ENCODE measurements around the gene ARHGEF9.

ARHGEF9 gene

GRCh38 chrX:63735882-63736281 is 49.1 kb downstream of the ARHGEF9 start:
- H3K27me3 ChIP-seq (ENCODE audit: control insufficient read depth in 2 of 2, insufficient read depth in 2 of 2, low read length in 2 of 2): no peaks in the 10 kb centered on the region
- no peak overlapping the region for H3K4me3 ChIP-seq (ENCODE audit: low read length in 2 of 2)
- H3K27ac ChIP-seq (ENCODE audit: low read depth in 2 of 2, low read length in 2 of 2): no peak overlapping the region
- H3K9me3 ChIP-seq (ENCODE audit: control insufficient read depth in 2 of 2, low read length in 2 of 2): no peaks in the 10 kb centered on the region
- H3K36me3 ChIP-seq (ENCODE audit: control insufficient read depth in 2 of 2, insufficient read depth in 2 of 2, low read length in 2 of 2): no peaks in the 10 kb centered on the region
- no peak overlapping the region for H3K9ac ChIP-seq (ENCODE audit: low read depth in 1 of 2, low read length in 2 of 2)
- H3K4me1 ChIP-seq (ENCODE audit: control insufficient read depth in 2 of 2, insufficient read depth in 2 of 2, low read length in 2 of 2): no peaks in the 10 kb centered on the region

DNA sequence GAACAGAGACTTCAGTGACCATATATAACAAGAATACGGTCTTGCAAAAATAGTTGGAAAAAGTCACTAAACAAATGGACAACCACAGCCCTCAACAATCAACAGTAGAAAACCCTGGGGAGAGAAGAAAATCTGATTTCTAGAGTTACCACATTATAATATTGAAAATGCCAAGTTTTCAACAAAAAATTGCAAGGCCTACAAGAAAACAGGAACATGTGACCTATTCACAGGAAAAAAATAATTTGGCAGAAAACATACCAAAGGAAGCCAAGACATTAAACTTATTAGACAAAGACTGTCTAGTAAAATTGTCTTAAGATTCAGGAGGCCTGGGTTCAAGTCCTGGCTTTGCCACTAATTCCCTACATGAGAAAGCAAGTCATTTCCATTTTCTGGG is 64.7 kb downstream of the ARHGEF9 start:
- H3K27me3 ChIP-seq (ENCODE audit: control insufficient read depth in 2 of 2, insufficient read depth in 2 of 2, low read length in 2 of 2): peaks cover 0 to 3% of the 10 kb centered on the region in 2 donors
- no peak overlapping the region for H3K27ac ChIP-seq (ENCODE audit: low read depth in 2 of 2, low read length in 2 of 2)
- H3K4me1 ChIP-seq (ENCODE audit: control insufficient read depth in 2 of 2, insufficient read depth in 2 of 2, low read length in 2 of 2): no peaks in the 10 kb centered on the region
- no peaks in the 10 kb centered on the region for H3K9me3 ChIP-seq (ENCODE audit: control insufficient read depth in 2 of 2, low read length in 2 of 2)
- no peak overlapping the region for H3K4me3 ChIP-seq (ENCODE audit: low read length in 2 of 2)
- no peaks in the 10 kb centered on the region for H3K36me3 ChIP-seq (ENCODE audit: control insufficient read depth in 2 of 2, insufficient read depth in 2 of 2, low read length in 2 of 2)
- no peak overlapping the region for H3K9ac ChIP-seq (ENCODE audit: low read depth in 1 of 2, low read length in 2 of 2)

DNA sequence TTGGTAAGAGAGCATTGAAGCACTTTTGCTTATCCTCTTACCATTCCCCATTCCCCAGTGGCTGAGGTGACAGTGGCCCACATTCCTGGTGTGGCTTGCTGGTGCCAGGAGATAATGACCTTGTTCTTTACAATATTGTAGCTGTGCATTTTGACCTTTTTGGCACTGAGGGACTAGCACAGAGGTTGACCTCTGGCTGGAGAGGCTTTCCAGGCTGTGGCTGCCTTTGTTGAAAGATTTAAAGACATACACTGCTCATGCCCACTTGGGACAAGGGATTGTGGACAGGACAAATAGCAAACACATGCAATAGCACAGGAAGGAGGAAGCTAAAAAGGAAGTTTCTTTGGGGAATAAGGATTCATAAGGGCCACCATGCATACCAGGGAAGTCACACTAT is 65.4 kb downstream of the ARHGEF9 start:
- H3K27ac ChIP-seq (ENCODE audit: low read depth in 2 of 2, low read length in 2 of 2): no peak overlapping the region

GRCh38 chrX:63718010-63718694 is 66.9 kb downstream of the ARHGEF9 start:
- H3K9ac ChIP-seq (ENCODE audit: low read depth in 1 of 2, low read length in 2 of 2): no peak overlapping the region
- no peak overlapping the region for H3K4me3 ChIP-seq (ENCODE audit: low read length in 2 of 2)
- peaks cover 0 to 3% of the 10 kb centered on the region in 2 donors for H3K27me3 ChIP-seq (ENCODE audit: control insufficient read depth in 2 of 2, insufficient read depth in 2 of 2, low read length in 2 of 2)
- H3K9me3 ChIP-seq (ENCODE audit: control insufficient read depth in 2 of 2, low read length in 2 of 2): no peaks in the 10 kb centered on the region
- H3K36me3 ChIP-seq (ENCODE audit: control insufficient read depth in 2 of 2, insufficient read depth in 2 of 2, low read length in 2 of 2): peaks cover 0 to 2% of the 10 kb centered on the region in 2 donors
- no peaks in the 10 kb centered on the region for H3K4me1 ChIP-seq (ENCODE audit: control insufficient read depth in 2 of 2, insufficient read depth in 2 of 2, low read length in 2 of 2)
- no peak overlapping the region for H3K27ac ChIP-seq (ENCODE audit: low read depth in 2 of 2, low read length in 2 of 2)

More for the DNA sequence above, 65.4 kb downstream of the ARHGEF9 start:
- Histone ChIP-seq H3K4me3 (ENCODE audit: low read length in 2 of 2) (no peak overlapping the region), H3K9me3 (ENCODE audit: control insufficient read depth in 2 of 2, low read length in 2 of 2) (no peaks in the 10 kb centered on the region), H3K4me1 (ENCODE audit: control insufficient read depth in 2 of 2, insufficient read depth in 2 of 2, low read length in 2 of 2) (no peaks in the 10 kb centered on the region), H3K9ac (ENCODE audit: low read depth in 1 of 2, low read length in 2 of 2) (no peak overlapping the region), H3K36me3 (ENCODE audit: control insufficient read depth in 2 of 2, insufficient read depth in 2 of 2, low read length in 2 of 2) (no peaks in the 10 kb centered on the region), H3K27me3 (ENCODE audit: control insufficient read depth in 2 of 2, insufficient read depth in 2 of 2, low read length in 2 of 2) (peaks cover 0 to 3% of the 10 kb centered on the region in 2 donors)

DNA sequence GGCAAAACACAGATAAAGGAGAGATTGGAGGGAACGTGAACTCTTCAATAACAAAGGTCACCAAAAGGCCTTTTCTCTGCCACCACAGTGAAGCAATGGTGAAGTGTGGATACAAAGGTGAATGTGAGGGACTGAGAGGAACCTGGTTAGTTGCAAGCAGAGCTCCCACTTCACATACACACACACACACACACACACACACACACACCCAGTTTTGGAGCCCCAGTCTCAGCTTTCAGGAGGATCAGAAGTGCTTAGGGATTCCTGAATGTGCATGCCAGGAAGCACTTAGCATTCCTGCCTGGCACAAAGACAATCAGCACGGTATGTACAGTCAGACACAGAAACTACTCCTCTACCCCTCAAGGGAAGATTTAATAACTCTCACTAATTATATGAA is 71.5 kb downstream of the ARHGEF9 start:
- H3K27ac ChIP-seq (ENCODE audit: low read depth in 2 of 2, low read length in 2 of 2): no peak overlapping the region
- no peak overlapping the region for H3K9ac ChIP-seq (ENCODE audit: low read depth in 1 of 2, low read length in 2 of 2)
- H3K4me1 ChIP-seq (ENCODE audit: control insufficient read depth in 2 of 2, insufficient read depth in 2 of 2, low read length in 2 of 2): no peaks in the 10 kb centered on the region
- H3K9me3 ChIP-seq (ENCODE audit: control insufficient read depth in 2 of 2, low read length in 2 of 2): no peaks in the 10 kb centered on the region
- peaks cover 0 to 3% of the 10 kb centered on the region in 2 donors for H3K27me3 ChIP-seq (ENCODE audit: control insufficient read depth in 2 of 2, insufficient read depth in 2 of 2, low read length in 2 of 2)
- no peak overlapping the region for H3K4me3 ChIP-seq (ENCODE audit: low read length in 2 of 2)
- H3K36me3 ChIP-seq (ENCODE audit: control insufficient read depth in 2 of 2, insufficient read depth in 2 of 2, low read length in 2 of 2): peaks cover 0 to 2% of the 10 kb centered on the region in 2 donors

DNA sequence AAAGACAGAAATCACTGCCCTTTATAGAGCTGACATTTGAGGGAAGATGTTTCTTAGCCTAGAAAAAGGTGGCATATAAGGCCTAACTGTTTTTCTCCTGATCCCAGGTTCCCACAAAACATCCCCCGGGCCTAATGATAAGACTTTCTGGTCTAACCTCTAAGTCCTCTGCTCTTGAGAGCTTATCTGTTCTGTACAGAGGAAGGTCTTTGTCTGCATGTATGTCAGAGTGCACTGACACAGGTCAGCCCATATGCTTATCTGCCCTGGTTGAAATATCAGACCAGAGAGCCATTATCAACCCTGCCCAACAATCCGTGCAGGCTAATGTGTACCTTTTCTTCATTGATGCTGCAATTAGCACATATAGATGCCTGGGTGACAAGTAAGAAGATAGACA is 76.2 kb downstream of the ARHGEF9 start:
- Histone ChIP-seq H3K9ac (ENCODE audit: low read depth in 1 of 2, low read length in 2 of 2) (no peak overlapping the region), H3K36me3 (ENCODE audit: control insufficient read depth in 2 of 2, insufficient read depth in 2 of 2, low read length in 2 of 2) (peaks cover 2 to 3% of the 10 kb centered on the region in 2 donors), H3K27ac (ENCODE audit: low read depth in 2 of 2, low read length in 2 of 2) (no peak overlapping the region), H3K9me3 (ENCODE audit: control insufficient read depth in 2 of 2, low read length in 2 of 2) (no peaks in the 10 kb centered on the region), H3K27me3 (ENCODE audit: control insufficient read depth in 2 of 2, insufficient read depth in 2 of 2, low read length in 2 of 2) (no peaks in the 10 kb centered on the region), H3K4me1 (ENCODE audit: control insufficient read depth in 2 of 2, insufficient read depth in 2 of 2, low read length in 2 of 2) (no peaks in the 10 kb centered on the region), H3K4me3 (ENCODE audit: low read length in 2 of 2) (no peak overlapping the region)

DNA sequence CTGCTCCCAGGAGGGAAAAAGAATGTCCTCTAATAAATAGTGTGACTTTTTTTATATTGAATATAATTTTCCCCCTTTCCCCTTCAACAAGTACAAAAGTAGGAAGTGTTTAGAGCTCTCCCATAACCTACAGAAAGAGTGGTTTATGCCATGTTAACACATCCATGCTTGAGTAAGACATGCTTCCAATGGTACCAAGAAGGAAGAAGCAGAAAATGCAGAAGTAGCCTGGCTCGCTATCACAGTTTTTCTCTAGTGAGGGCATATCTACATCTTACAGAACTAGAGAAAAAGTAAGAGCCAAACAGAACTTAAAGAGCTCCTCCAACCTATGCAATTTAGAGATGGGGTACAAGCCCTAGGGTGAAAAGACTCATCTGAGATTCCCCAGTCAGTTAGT is 82.5 kb downstream of the ARHGEF9 start:
- Histone ChIP-seq H3K9ac (ENCODE audit: low read depth in 1 of 2, low read length in 2 of 2) (no peak overlapping the region), H3K9me3 (ENCODE audit: control insufficient read depth in 2 of 2, low read length in 2 of 2) (no peaks in the 10 kb centered on the region), H3K27me3 (ENCODE audit: control insufficient read depth in 2 of 2, insufficient read depth in 2 of 2, low read length in 2 of 2) (no peaks in the 10 kb centered on the region), H3K4me3 (ENCODE audit: low read length in 2 of 2) (no peak overlapping the region), H3K36me3 (ENCODE audit: control insufficient read depth in 2 of 2, insufficient read depth in 2 of 2, low read length in 2 of 2) (peaks cover 3 to 15% of the 10 kb centered on the region in 2 donors), H3K27ac (ENCODE audit: low read depth in 2 of 2, low read length in 2 of 2) (no peak overlapping the region), H3K4me1 (ENCODE audit: control insufficient read depth in 2 of 2, insufficient read depth in 2 of 2, low read length in 2 of 2) (no peaks in the 10 kb centered on the region)

GRCh38 chrX:63686878-63687714 is 97.9 kb downstream of the ARHGEF9 start:
- H3K9me3 ChIP-seq (ENCODE audit: control insufficient read depth in 2 of 2, low read length in 2 of 2): no peaks in the 10 kb centered on the region
- no peak overlapping the region for H3K4me3 ChIP-seq (ENCODE audit: low read length in 2 of 2)
- H3K36me3 ChIP-seq (ENCODE audit: control insufficient read depth in 2 of 2, insufficient read depth in 2 of 2, low read length in 2 of 2): no peaks in the 10 kb centered on the region
- H3K4me1 ChIP-seq (ENCODE audit: control insufficient read depth in 2 of 2, insufficient read depth in 2 of 2, low read length in 2 of 2): no peaks in the 10 kb centered on the region
- H3K27ac ChIP-seq (ENCODE audit: low read depth in 2 of 2, low read length in 2 of 2): no peak overlapping the region
- no peaks in the 10 kb centered on the region for H3K27me3 ChIP-seq (ENCODE audit: control insufficient read depth in 2 of 2, insufficient read depth in 2 of 2, low read length in 2 of 2)
- no peak overlapping the region for H3K9ac ChIP-seq (ENCODE audit: low read depth in 1 of 2, low read length in 2 of 2)

- Histone ChIP-seq H3K27ac (ENCODE audit: low read depth in 2 of 2, low read length in 2 of 2) (no peak overlapping the region), H3K36me3 (ENCODE audit: control insufficient read depth in 2 of 2, insufficient read depth in 2 of 2, low read length in 2 of 2) (peaks cover 4 to 15% of the 10 kb centered on the region in 2 donors), H3K4me3 (ENCODE audit: low read length in 2 of 2) (no peak overlapping the region), H3K27me3 (ENCODE audit: control insufficient read depth in 2 of 2, insufficient read depth in 2 of 2, low read length in 2 of 2) (no peaks in the 10 kb centered on the region), H3K9ac (ENCODE audit: low read depth in 1 of 2, low read length in 2 of 2) (no peak overlapping the region), H3K4me1 (ENCODE audit: control insufficient read depth in 2 of 2, insufficient read depth in 2 of 2, low read length in 2 of 2) (no peaks in the 10 kb centered on the region), H3K9me3 (ENCODE audit: control insufficient read depth in 2 of 2, low read length in 2 of 2) (no peaks in the 10 kb centered on the region)
Observed at GRCh38 chrX:63680423-63680822, 104.6 kb downstream of the ARHGEF9 start.

- no peak overlapping the region for H3K9ac ChIP-seq (ENCODE audit: low read depth in 1 of 2, low read length in 2 of 2)
- no peaks in the 10 kb centered on the region for H3K4me1 ChIP-seq (ENCODE audit: control insufficient read depth in 2 of 2, insufficient read depth in 2 of 2, low read length in 2 of 2)
- H3K9me3 ChIP-seq (ENCODE audit: control insufficient read depth in 2 of 2, low read length in 2 of 2): no peaks in the 10 kb centered on the region
Observed at GRCh38 chrX:63679432-63679831, 105.6 kb downstream of the ARHGEF9 start.

More at GRCh38 chrX:63679432-63679831, 105.6 kb downstream of the ARHGEF9 start:
- H3K27ac ChIP-seq (ENCODE audit: low read depth in 2 of 2, low read length in 2 of 2): no peak overlapping the region
- H3K27me3 ChIP-seq (ENCODE audit: control insufficient read depth in 2 of 2, insufficient read depth in 2 of 2, low read length in 2 of 2): no peaks in the 10 kb centered on the region
- peaks cover 7 to 18% of the 10 kb centered on the region in 2 donors for H3K36me3 ChIP-seq (ENCODE audit: control insufficient read depth in 2 of 2, insufficient read depth in 2 of 2, low read length in 2 of 2)
- no peak overlapping the region for H3K4me3 ChIP-seq (ENCODE audit: low read length in 2 of 2)
